Hair follicle dermal papilla cell (primary cell): Measurements from ENCODE around the gene VEPH1. TPM values are rescaled to one million over a fixed set of nuclear protein-coding genes. Genes with fewer than 3 reads are reported as not detected.

Experiments
- total RNA-seq: library from RNA; depleted of rRNA; stranded (reverse); fragments of >200 nt; gene quantifications from 2 replicates; pipeline ENCODE4 v1.2.3, GENCODE V29; 2012

The VEPH1 gene
- 17.2 and 29.0 TPM in 2 replicates for total RNA-seq

DNA sequence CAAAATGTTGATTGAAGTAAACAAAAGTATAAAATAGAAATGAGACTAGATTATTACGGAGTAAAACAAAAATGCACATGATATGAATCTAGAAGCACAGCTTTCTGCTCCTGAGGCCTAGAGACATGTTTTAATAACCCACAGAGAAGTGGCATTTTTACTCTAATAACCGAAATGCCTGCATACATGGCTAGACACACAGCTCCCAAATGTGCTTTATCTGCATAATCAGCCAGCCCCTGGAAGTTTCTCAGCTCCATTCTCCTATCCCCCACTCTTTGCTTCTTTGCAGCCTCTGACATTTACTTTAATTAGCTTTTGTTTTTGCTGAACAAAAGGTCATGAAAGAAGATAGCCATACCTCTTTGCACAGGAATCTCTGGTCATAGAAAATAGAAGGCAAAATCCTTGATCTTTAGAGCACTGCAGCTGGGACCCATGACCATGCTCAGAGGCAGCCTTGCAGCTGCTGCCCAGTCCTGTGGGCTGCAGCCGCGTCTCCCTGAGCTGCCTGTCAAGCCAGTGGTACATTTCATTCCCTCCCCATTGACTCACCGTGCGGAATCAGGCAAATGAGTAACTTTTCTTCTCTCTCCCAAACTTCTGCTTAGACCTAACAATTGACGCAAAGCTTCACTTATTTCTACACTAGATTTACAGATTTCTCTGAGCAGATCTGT lies at the start of gene VEPH1:
TSS of gene VEPH1 (minus strand) at position 501 of the 680 bp plus-strand sequence. CDS start 8,067 bp downstream, outside the sequence.

DNA sequence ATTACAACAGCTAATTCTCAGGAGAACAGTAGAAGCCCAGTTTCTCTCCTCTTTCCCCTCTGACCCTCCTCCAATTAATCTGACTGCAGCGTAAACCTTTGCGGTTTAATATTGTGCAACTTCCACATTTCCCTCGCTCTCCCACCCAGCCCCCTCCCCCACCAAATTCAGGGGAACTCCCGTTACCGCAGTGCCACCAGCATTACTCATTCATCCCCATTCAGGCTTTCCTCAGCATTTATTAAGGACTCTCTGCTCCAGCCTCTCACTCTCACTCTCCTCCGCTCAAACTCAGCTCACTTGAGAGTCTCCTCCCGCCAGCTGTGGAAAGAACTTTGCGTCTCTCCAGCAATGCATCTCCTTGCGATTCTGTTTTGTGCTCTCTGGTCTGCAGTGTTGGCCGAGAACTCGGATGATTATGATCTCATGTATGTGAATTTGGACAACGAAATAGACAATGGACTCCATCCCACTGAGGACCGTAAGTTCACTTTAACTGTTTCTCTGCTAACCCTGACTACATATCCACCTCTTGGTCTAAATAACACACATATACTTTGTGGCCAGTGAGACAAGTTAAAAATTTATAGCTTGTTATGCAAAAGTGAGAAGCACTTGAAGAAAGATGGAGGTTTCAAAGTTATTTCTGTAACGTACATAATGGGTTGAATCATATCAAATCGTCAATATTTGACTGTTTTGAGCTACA lies 66.5 kb downstream of the VEPH1 start, which contains the start of gene PTX3:
TSS of gene PTX3 (plus strand) at position 268 of the 709 bp plus-strand sequence. CDS start at position 352, 84 bp downstream.

Other genes with a start within 250 kb of the VEPH1 start
- gene PTX3, start 66.6 kb downstream of the VEPH1 start, total RNA-seq, result 496 and 515 TPM in 2 replicates